Astrocyte of the hippocampus (primary cell): Measurements from ENCODE around the gene DNLZ.
"Not testable (repeated sequence)": the region's sequence is repeated elsewhere in the genome, so short reads cannot be mapped to it uniquely, and the experiment has no call there.

Source experiments
- DNase-seq: peaks from one replicate; pipeline ENCODE4 v3.0.0; 2011; ENCODE audit warnings: low read depth, low spot score

Gene DNLZ

GRCh38 chr9:136363106-136363948 is at the start of gene DNLZ:
Gene DNLZ (minus strand): TSS chr9:136363744. CDS start chr9:136363714, 30 bp downstream.
- DNase-seq = peak; percentile 97

- peak; percentile 56 for DNase-seq
Observed at GRCh38 chr9:136412962-136413361, 49.4 kb upstream of the DNLZ start.

DNA sequence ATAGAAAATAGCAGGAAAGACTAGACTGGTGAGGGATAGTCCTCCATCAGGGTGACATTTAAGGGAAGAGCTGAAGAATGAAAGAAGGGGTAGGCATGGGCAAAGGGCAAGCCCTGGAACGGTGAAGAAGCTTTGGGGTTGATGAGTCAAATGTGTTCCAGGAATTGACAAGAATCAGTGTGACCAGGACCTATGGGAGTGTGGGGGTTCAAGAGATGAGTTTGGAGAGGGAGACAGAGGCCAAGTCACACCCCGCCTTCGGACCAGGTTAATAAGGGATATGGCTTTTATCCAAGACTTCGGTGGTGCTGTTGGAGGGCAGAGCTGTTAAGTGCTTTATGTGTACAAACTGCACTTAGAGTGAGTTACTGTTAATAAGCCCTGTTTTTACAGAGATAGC is 47.8 kb upstream of the DNLZ start:
- no peak for DNase-seq

- DNase-seq = peak; percentile 96
Observed at GRCh38 chr9:136410500-136411287, 47.1 kb upstream of the DNLZ start, which contains the start of the genes ENTR1 and PMPCA. Gene ENTR1 (minus strand): TSS chr9:136410614. CDS start chr9:136410397, 217 bp downstream. Gene PMPCA (plus strand): TSS chr9:136410658. CDS start chr9:136410669, 11 bp downstream.

GRCh38 chr9:136409557-136410455 is 46.3 kb upstream of the DNLZ start:
- DNase-seq = peak; percentile 62

GRCh38 chr9:136407911-136408310 is 44.4 kb upstream of the DNLZ start:
- no peak for DNase-seq

GRCh38 chr9:136407061-136407460 is 43.5 kb upstream of the DNLZ start:
- not testable (repeated sequence) for DNase-seq

GRCh38 chr9:136405904-136406303 is 42.4 kb upstream of the DNLZ start:
- not testable (repeated sequence) for DNase-seq

DNA sequence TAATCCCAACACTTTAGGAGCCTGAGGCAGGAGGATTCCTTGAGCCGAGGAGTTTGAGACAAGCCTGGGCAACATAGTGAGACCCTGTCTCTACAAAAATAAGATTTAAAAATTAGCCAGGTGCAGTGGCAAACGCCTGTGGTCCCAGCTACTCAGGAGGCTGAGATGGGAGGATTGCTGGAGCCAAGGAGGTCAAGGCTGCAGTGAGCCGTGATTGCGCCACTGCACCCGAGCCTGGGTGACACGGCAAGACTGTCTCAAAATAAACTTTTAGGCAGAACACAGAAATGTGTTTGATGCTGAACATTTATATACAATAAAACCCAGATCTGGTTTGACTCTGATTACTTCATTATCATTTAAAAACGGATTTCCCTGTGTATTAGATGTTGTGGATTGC is 41.9 kb upstream of the DNLZ start:
- no peak for DNase-seq

DNA sequence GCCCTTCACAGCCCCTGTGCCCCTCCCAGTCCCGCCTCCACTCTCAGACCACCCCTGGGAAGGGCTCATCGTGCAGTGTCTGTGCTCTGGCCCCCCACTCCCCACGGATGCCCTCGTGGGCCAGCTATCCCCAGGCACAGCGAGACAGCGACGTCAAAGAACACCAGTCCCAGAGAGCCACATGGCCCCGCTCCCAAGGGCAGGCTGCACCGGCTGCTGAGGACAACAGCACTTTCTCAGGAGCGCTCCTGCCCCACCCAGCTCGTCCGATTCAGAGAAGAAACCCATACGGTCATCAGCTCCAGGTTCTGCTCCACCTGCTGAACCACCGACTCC is 41.2 kb upstream of the DNLZ start:
- DNase-seq = no peak

- no peak for DNase-seq
Observed at GRCh38 chr9:136403915-136404800, 40.6 kb upstream of the DNLZ start.

DNA sequence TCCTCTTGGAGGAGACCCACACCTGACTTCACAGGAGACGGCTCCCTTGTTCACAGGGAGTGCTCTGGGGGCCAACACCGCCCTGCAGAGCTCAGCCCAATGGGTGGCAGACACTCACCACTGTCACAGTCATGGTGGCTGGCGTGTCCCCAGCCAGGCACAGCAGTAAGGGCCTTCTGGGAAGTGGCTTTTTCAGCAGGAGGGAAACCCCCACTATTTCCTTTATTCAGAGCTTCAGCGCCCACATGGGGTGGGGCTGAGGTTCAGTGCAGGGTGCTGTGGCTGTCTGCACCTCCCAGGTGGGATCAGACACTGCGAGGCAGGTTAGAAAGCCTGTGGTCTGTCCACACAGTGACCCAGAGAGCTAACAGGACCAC is 40.0 kb upstream of the DNLZ start:
- no peak for DNase-seq

DNA sequence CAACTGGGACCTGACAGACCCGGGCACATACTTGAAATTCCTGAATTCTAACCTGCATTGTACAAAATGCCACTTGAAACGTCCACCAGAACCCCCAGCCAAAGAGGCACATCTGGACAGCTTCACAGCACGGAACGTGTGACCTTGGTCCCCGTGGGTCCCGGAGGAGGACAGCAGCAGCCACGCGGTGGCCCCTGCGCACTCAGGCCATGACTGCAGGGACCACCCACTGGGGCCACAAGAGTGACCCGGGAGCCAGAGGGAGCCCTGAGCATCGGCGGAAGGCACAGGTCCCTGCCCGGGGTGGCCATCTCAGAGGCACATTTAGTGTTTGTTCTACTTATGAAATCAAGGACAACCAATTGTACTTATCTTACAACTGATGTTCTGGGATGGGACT is 38.5 kb upstream of the DNLZ start:
- no peak for DNase-seq

GRCh38 chr9:136401173-136401922 is 37.8 kb upstream of the DNLZ start:
- DNase-seq = no peak

DNA sequence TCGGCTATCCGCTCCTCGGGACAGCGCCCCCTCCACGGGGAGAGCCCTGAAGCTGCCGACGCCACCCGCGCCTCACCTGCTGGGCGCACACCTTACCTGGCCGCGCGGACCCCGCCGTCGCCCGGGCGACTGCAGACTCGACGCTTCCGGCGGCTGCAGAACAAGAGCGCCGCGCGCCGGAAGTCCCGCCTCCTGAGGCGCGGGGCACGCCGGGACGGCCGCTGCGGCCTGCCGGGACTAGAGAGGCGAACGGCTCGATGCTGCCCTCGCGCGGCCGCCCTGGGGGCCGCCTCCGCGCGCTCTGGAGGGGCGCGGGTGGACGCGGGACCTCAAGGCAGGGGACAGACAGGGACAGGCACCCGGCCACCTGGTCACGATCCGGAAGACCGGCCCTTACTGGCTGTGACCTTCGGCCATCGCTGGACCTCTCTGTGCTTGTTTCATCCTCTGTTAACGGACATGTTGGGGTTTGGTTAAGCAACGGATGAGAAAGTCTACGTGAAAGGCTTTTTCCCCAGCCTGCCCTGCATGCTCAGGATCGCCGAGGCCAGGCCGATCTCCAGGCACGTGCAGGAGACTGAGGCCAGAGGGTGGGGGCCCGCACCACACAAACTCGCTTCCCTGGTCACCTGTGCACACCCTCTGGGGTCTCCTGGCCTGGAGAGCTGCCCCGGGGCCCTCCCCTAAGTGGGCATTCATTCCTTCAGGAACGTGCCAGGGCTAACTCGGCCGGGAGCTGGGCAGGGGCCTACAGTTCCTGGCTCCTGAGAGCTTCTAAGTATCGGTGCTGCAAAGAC is 36.7 kb upstream of the DNLZ start, which contains the start of gene SNAPC4:
Gene SNAPC4, minus strand, starts transcription at position 133 of the 797 bp plus-strand sequence. CDS start 1,742 bp downstream, outside the sequence.
- peak; percentile 97 for DNase-seq

- peak; percentile 52 for DNase-seq
Observed at GRCh38 chr9:136399176-136400037, 35.9 kb upstream of the DNLZ start.

GRCh38 chr9:136398286-136398685 is 34.7 kb upstream of the DNLZ start:
- DNase-seq = no peak

DNA sequence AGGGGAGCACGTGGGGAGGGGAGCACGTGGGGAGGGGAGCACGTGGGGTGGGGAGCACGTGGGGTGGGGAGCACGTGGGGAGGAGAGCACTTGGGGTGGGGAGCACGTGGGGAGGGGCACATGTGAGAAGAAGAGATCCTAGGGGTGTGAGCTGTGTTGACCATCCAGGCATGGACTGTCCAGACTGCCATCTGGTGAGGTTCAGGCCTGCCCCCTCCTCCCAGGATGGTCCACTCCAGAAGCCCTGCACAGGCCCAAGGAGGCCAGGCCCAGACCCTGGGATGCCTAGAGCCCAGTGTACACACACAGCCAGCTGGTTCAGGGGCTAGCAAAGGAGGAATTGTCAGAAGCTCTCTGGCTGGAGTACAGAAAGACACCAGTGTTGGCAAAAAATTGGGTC is 34.1 kb upstream of the DNLZ start:
- DNase-seq = no peak
